NOMO-1 treated with dmso at 0.1 percent for 144 hours (cell line): ENCODE data around the gene KCNH2.

Experiments
- DNase-seq: peaks from one replicate; lab custom pipeline; 2025; ENCODE audit not compliant: unreplicated experiment; lab: John Stamatoyannopoulos, UW

The KCNH2 gene

DNA sequence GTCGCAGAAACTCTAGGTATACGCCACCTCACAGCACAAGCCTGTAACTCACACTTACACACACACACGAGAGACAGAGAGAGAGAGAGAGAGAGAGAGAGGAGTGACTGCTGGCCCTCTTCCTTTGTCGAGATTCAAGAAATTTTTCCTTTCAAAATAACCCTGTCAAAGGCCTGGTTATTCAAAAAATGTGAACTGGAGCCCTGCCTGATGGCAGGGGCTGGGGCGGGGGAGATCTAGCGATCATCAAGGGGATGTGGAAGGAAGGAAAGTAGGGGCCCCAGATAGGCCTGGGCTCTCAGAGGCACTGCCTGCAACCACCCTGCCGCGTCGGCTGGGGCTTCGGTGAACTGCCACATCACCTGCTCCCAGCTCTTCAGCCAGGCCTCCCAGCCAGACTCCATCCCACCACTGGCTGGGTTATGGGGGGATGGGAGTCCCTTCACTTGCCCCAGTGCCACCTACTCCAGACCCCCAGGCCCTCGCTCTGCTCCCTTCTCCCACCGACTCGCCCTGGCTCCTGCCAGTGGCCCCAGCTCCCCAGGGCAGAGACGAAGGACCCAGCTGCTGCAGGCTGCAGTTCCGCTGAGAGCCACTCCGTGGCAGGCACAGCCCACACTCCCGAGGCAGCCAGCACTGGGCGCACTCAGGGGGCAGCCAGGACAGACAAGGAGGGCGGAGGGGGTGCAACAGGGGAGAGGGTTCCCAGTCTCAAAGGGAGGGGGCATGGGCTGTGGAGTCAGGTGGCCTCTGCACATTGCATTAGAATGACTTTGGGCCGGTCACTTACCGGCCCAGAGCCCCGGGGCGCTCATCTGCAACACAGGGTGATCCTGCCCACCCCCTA is 15.3 kb downstream of the KCNH2 start:
- DNase-seq, result no peak

DNA sequence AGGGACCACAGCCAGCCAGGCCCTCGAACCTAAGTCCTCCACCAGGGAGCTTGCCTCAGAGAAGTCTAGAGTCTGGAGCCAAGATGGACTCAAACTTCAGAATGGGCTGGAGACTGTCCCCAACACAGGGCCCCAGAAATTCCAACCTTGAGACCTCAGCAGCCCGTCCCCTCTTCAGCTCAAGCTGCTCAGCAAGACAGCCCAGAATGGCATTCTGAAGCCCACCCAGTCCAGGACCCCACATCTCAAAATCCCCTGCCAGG is 15.9 kb downstream of the KCNH2 start:
- no peak for DNase-seq

DNA sequence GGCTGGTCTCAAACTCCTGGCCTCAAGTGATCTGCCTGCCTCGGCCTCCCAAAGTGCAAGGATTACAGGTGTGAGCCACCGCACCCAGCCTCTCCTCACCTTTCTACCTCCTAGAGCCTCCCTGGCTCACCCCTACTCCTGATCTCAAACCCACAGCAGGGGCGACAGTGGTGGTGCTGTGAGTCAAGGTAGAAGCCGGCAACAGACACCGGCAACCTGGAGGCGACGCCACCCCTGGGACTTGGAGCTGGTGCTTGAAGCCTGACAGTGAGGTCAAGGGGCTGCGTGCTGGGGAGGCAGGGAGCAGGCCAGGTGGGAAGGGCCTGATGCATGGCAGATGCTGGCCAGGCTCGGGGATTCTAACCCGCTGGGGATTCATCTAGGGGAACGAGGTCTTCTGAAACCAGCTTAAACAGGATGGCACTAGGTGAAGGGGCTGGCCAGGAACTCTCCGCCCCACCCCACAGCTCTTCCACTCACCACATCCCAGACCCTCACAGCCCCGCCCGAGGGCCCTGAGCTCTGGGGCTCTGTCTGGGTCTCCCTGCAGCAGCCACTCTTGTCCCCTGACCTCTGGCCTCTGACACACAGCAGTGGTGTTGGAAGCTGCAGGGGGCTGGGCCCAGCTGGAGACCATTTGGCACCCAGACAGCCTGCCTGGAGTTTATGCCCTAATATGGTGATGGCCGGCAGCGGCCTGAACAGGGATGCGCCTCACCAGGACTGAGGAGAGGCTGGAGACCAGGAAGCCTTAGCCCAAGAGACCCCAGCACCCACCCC is 16.4 kb downstream of the KCNH2 start:
- no peak for DNase-seq

DNA sequence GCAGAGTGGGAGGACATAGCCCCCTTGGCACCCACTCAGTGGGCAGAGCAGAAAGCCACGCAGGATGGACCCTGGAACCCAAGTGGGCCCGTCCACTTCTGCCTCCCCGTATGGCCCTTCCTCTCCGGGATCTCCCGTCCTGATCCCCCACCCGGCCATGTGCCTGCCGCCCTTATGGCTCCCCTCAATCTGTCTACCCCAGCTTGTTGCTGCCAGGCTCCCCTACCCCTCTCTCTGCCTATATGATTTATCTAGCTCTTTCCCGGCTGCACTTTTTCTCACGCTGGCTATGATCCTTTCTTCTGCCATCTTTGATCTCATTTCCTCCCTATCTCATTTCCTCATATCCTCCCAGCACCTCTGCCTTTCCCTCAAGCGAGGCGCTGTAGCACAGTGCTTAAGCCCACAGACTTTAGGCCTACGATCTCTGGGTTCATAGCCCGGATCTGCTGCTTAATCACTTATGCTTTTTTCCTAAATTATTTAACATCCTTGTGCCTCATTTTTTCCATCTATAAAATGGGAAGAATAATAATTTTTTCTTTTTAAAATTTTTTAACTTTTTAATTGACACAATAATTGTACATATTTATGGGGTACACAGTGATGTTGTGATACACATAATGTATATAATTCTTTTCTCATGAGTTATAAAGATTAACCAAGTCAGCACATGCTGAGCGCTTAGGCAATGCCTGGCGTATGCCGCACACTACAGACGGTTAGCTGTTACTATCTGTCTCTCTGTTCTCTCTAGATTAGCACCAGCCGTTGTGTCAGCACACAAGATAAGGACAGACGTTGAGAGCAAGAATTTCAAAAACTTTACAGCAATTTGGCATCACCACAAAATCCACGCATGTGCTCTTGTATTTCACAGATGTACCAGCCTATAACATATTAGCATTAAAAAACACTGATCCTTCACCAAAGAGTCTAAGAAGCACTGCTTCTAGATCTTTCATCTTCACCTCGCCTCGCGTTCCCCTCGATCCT is 18.1 kb downstream of the KCNH2 start:
- no peak for DNase-seq

DNA sequence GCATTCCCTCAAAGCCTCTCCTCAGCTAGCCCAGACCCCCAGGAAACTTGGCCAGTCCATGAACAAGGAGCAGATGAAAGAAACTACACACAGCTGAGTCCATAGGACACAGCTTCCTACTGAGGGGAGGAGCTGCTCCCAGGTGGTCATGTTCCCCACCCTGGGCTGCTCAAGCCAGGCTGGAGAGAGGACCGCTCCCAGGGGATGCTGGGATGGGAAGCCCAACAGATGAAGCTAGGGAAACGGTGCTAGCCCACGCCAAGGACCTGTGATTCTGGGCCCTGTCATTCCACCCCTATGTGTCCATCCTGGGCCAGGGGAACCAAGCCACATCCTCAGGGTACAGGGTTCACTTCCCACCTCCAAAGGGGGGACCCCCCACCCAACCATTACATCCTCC is 19.0 kb downstream of the KCNH2 start:
- no peak for DNase-seq

DNA sequence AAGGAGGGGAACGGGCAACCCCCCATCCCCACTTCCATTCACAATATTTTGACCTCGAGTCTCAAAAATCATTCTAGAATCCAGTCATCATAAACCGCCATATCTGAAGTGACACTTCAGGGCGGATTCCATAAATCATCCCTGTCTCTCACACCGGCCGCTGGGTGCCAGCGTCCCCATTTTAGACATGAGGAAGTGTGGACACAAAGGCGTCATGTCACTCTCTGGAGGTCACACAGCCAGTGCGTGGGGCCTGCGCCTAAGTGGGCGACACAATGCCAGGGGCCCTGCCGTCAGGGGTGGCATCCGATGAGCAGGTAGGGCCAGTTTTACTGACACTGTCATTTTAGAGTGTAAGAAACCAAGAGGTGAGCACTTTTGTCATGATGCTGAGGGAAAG is 19.5 kb downstream of the KCNH2 start:
- DNase-seq, result no peak

DNA sequence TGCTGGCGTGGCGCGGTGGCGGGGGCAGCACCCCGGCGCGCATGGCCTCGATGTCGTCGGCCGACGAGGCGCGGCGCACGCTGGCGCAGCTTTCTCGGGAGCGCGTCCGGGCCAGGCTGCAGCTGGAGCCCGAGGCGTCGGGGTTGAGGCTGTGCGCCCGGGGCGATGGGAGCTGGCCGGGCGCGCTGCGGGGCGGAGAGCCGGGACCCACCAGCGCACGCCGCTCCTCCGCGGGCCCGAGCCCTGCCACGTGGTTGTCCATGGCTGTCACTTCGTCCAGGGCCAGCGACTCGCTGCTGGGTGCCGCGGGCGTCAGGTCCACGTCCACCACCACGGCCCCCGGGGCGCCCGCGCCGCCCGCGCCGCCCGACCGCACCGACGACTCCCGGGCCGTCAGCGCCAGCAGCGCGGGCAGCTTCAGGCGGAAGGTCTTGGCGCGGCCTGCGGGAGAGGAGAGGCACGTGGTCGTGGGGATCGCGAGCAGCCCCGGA is 20.0 kb downstream of the KCNH2 start:
- DNase-seq, result no peak

DNA sequence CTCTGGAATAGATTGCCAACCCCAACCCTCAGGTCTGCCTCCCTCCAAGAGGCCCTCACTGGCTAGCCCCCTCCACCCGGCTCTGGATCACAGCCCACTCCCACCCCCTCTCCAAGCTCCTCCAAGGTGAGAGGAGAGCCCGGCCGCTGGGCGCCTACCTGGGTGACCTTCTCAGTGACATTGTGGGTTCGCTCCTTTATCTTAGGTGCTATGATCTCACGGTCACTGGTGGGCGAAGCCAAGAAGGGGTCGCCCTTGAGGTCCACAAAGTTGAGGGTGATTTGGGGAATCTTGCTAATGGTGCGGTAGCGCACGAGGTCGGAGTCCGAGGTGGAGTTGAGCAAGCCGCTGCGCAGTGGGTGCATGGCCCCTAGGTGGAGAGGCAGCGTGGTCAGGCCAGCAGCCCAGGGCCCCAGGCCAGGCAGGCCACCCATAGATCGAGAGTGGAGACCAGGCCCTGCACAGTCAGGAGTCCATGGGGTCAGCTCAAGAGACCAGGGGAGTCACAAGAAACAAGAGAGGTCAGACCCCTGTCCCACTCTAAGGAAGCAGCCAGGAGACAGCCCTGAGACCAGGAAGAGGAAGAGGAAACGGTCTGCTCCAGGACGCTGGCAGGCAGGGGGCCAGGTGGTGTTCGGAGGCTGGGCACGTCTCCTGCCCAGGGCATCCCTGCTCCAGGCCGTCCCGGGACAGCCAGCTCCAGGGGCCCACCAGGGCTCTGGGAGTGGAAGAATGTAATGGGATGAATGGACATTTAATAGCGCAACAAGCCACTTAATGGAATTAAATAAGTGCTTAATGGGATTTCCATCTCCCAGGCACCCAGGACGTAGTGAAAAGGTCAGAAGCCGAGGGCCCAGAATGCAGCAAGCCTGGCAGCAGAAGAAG is 20.7 kb downstream of the KCNH2 start:
- DNase-seq, result no peak

DNA sequence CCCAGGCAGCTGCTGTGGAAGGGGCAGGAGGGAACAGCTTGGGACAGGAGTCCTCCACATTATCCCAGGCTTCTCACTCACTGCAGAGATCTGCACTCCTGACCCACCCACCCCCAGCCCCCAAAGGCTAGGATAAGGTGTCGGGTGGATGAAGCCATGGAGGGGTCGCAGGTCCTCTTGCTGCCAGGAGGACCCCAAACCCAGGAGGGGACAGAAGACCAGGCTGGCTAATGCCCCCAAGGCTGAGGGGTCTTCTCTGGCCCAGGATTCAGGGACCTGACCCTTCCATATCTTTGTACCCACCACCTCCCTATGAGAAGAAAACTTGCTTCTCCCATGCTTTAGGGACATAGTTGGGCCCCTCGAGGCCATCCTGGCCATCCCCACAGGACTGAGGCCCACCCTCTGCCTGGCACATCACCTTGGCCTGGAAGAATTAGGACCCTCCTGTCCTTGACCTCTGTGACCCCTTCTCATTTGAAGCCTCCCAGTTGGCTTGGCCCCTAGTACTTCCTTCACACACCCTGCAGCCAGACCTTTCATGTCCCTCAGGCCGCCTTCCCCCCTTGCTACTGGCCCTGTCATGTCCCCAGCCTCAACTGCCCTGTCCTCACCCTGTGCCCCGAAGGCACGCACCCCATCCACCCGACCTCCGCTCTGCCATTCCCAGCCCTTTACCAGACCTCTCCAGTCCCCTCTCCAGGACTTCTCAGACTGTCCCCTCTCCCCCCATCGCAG is 21.6 kb downstream of the KCNH2 start:
- no peak for DNase-seq

DNA sequence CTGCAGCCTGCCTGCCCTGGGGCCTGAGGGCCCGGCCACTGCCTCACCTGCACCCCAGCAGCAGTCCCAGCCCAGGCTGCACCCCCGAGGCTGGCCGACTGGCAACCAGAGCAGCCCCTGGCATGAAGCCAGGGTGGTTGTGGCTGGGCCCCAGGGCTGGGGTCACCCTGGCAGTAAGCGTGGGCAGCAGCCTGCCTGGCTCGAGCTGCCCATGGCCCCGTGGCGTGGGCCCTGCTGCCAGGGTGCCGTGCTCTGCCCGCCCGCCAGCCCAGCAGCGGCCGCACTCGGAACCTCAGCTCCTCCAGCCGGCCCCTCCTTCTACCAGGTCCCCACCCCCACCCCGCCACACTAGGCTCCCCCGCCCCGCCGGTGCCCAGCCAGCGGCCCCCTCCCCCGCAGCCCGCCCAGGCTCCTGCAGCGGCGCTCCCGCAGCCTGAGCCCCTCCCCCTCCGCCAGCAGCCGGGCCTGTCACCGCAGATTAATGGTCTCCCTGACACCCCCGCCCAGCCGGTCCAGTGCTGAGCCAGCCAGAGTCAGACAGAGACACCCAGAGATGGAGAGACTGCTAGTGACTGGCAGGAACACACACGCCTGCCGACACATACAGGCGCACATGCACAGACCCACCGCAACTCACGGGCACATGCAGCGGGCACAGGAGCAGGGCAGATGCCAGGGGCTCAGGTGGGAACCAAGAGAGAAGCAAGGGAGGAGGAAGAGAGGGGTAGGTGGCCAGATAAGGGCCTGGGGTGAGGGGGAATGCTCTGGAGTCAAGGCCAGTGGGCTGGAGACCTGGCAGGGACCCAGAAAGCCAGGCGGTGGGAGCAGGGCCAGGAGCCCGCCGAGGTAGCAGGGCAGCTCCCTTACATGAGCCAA is 22.4 kb downstream of the KCNH2 start:
- no peak for DNase-seq

DNA sequence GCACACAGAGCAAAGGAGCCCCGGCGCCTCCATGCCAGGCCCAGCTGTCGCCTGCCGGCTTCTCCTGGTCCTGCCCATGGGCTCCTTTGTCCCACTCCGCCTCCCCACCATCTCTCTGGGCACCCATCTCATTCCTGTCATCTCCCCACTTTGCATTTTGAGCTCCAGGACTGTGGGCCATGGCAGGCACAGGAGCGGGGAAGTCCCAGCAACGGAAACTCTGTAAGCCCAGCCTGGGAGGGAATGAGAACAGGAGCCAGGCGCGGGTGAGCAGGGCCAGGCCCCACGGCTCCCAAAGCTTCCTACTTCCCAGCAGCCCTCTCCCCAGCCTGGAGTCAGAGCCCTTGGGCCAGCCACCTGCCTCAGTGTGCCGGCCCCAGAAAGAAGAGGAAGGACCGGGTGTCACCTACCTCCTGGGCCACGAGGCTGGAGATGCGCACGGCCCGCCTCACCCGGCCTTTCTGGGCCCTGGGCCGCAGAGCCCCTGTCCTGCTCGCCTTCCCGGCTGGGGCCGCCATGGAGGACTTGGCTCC is 23.1 kb downstream of the KCNH2 start:
- no peak for DNase-seq

DNA sequence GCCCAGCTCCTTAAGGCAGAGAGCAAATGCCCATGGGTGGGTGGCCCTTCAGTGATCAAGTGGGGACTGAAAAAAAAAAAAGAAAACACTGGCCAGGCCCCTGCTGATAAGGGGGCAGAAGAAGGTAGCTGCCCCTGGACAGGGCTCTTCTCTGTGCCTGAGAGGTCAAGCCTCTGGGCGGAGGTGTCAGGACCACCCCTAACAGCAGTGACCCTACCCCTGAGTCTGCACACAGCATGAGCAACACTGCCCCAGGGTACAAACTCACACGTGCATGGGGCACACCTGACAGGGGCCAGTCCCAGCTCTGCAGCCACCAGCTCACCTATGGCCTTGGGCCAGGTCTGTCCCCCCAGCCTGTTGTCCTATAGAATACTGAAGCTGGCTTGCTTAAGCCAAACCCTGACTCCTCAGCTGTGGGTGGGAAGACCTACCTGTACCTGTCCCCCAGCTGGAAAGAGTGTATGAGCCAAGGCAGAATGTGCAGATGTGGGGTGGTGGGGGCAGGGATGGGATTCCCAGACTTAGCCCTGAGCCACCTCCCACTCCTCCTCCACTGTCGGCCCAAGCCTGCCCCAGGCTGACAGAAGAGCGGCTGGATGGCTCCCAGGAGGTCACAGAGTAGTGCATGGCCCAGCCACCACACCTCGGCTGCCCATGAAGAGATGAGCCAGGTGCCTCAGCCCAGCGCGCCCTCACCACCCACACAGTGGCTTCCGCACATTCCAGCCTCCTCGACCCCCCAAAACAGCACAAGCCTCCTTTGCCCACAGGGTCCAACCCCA is 23.7 kb downstream of the KCNH2 start:
- DNase-seq, result no peak

DNA sequence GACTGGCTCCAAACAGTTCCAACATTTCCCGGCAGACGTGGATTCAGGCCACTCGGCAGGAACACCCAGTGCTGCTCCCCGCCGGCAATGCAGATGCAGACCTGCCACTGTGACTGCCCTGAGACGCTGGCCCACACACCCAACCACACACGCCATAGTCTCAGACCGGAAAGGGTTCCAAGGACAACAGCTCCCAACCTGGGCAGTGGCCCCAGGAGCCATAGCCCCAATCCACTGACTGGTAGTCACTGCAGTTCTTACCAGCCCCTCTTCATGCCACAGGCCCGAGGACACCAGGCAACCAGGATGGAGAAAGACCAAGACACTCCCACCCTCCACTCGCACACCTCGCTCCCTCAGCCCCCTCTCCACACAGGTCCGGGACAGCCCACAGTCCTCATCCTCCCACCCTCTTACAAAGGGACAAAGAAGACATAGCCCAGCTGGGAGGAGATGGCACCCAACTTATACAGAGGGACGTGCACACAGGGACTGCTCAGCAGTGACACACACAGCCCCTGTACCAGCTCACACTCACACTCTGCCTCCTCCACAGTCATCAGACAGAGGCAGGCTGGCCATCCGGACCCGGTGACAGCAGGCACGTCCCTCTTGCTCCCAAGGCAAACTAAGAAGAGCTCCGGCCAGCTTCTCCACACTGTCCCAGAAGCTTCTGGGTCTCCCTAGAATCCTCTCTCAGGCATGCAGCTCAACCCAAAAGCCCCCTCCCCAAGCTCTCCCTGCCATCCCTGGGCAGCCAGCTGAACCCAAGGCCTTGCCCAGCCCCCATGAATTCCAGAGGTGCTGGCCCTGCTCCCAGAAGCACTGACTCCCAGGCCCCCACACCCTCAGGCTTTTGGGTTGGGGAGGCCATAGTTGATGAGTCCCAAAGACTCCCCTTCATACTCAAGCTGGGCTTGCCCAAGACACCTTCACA is 24.8 kb downstream of the KCNH2 start:
- DNase-seq, result no peak

DNA sequence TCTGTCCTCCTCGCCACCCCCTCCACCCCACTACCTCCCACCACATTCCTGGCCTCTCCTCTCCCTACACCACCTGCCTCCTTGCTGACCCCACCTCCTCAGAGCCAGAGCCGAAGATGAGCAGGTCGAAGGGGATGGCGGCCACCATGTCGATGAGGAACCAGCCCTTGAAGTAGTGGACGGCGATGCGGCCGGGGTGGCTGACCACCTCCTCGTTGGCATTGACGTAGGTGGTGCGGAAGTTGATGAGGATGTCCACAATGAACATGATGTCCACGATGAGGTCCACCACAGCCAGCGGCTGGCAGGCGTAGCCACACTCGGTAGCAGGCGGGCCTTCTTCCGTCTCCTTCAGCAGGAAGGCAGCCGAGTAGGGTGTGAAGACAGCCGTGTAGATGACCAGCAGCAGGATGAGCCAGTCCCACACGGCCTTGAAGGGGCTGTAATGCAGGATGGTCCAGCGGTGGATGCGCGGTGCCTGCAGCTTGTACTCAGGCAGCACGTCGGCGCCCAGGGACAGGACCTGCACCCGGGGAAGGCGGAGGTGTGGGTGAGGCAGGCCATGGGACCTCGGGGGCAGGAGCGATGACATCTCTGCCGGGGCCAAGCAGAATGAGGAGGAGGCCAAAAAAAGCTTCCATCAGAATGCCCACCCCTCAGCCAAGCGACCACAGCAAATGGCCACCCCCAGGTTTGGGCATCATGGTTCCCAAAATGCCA is 25.6 kb downstream of the KCNH2 start:
- no peak for DNase-seq

DNA sequence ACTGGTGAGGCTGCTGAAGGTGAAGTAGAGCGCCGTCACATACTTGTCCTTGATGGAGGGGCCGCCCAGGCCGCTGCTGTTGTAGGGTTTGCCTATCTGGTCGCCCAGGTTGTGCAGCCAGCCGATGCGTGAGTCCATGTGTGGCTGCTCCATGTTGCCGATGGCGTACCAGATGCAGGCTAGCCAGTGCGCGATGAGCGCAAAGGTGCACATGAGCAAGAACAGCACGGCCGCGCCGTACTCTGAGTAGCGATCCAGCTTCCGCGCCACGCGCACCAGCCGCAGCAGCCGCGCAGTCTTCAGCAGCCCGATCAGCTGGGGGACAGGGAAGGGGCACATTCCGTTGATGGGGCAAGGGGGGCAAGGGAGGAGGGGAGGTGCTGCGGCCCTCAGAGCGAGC is 26.6 kb downstream of the KCNH2 start:
- DNase-seq, result no peak

DNA sequence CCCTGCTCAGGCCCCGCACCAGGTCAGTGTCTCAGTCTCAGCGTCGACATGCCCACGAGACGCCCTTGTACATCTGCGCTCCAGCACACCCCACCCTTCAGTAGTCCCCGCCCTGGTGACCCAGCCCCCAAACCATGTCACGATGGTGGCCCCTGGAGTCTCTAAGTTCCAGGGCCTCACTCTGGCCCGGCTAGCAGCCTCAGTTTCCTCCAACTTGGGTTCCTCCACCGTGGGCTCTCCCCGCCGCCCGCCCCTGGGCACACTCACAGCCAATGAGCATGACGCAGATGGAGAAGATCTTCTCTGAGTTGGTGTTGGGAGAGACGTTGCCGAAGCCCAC is 27.0 kb downstream of the KCNH2 start:
- DNase-seq, result no peak
